K562 (cell line): ENCODE results near the gene STYXL1. TPM values are rescaled to one million over a fixed set of nuclear protein-coding genes. Genes with fewer than 3 reads are reported as not detected.

Source experiments
- ARHGAP35 ChIP-seq: fragments of 450-650 bp; IDR thresholded peaks from 2 replicates; pipeline ENCODE4 v1.6.1; 2018; ENCODE audit not compliant: partially characterized antibody
- CBX3 ChIP-seq, 2 experiments: IDR thresholded peaks; 1 replicate in 1 of 2; 2 replicates in 1 of 2; pipeline ENCODE4 v1.6.1; 2012; ENCODE audit warnings: inconsistent platforms in 2 of 2, low read length in 2 of 2, borderline replicate concordance in 1 of 2, control low read depth in 1 of 2
- CHD7 ChIP-seq: fragments of 200-600 bp; sonication (generic); IDR thresholded peaks from one replicate; pipeline ENCODE4 v1.6.1; 2012; ENCODE audit warnings: mild to moderate bottlenecking, low read depth, low read length, inconsistent platforms
- ERF ChIP-seq: fragments of 450-650 bp; formaldehyde crosslinking; IDR thresholded peaks from 2 replicates; pipeline ENCODE4 v1.4.0; 2020; ENCODE audit warnings: mild to moderate bottlenecking, mixed read lengths
- ETV1 ChIP-seq: fragments of 450-650 bp; conservative IDR thresholded peaks from 2 replicates; pipeline ENCODE4 v1.6.1; 2016; ENCODE audit warnings: missing genetic modification characterization, control low read depth, low read depth, missing compliant biosample characterization
- NONO ChIP-seq, 2 experiments: fragments of 200-400 bp in 1 of 2; fragments of 450-650 bp in 1 of 2; formaldehyde crosslinking in 1 of 2; IDR thresholded peaks; 2 replicates each; pipeline ENCODE4 v1.6.1; 2017; ENCODE audit warnings: low read depth in 2 of 2, mild to moderate bottlenecking in 2 of 2, moderate library complexity in 2 of 2, low read length in 1 of 2
- POLR2AphosphoS2 ChIP-seq: IDR thresholded peaks from 2 replicates; pipeline ENCODE4 v1.6.1; 2012; ENCODE audit warnings: low read length, improper control_type of control experiment
- RBFOX2 ChIP-seq: fragments of 200-400 bp; formaldehyde crosslinking; IDR thresholded peaks from 2 replicates; pipeline ENCODE4 v1.6.1; 2017; ENCODE audit warnings: low read depth, mild to moderate bottlenecking, low read length, moderate library complexity
- SPI1 ChIP-seq: IDR thresholded peaks from 2 replicates; pipeline ENCODE4 v1.6.1; 2011; ENCODE audit warnings: low read depth, low read length, control low read depth, borderline replicate concordance
- SRSF7 ChIP-seq: fragments of 200-400 bp; formaldehyde crosslinking; optimal IDR thresholded peaks from 2 replicates; pipeline ENCODE3; 2017; ENCODE audit warnings: mild to moderate bottlenecking, low read depth, low read length
- TAF15 ChIP-seq: fragments of 200-400 bp; formaldehyde crosslinking; IDR thresholded peaks from 2 replicates; pipeline ENCODE4 v1.6.1; 2017; ENCODE audit warnings: mild to moderate bottlenecking, low read depth, low read length, moderate library complexity
- ZNF282 ChIP-seq: sonication (generic); formaldehyde crosslinking; IDR thresholded peaks from 2 replicates; pipeline ENCODE4 v1.8.1; 2023; ENCODE audit warnings: missing genetic modification reagents
- polyA plus RNA-seq, 8 experiments: library from polyadenylated mRNA; depleted of rRNA in 4 of 8; stranded (reverse) in 5 of 8; unstranded in 3 of 8; fragments of >200 nt; fragmentation: Nextera tagmentation in 2 of 8; fragmentation: Illumina TruSeq in 1 of 8; extraction: Ambion mirVana in 2 of 8; extraction: Trizol in 1 of 8; gene quantifications; 2 replicates each; pipeline versions ENCODE4 v1.2.1 to v1.2.3, GENCODE V29; 2011 to 2014; ENCODE audit warnings: inconsistent platforms in 1 of 8, missing spikeins in 1 of 8
- total RNA-seq, 7 experiments: library from RNA; depleted of rRNA in 6 of 7; stranded (reverse); fragments of >200 nt in 6 of 7; fragmentation: Illumina TruSeq in 2 of 7; extraction: Trizol in 2 of 7; gene quantifications; 2 replicates each; pipeline versions ENCODE4 v1.2.1 to v1.2.3, GENCODE V29; 2011 to 2021; ENCODE audit warnings: low replicate concordance in 1 of 7

STYXL1 gene
- total and polyA plus RNA-seq, 9 of the 15 experiments (the other 6 are each of a cell fraction or from before 2014, with no cell fraction given): 36.5 to 97.2 (median 49.9) TPM

DNA sequence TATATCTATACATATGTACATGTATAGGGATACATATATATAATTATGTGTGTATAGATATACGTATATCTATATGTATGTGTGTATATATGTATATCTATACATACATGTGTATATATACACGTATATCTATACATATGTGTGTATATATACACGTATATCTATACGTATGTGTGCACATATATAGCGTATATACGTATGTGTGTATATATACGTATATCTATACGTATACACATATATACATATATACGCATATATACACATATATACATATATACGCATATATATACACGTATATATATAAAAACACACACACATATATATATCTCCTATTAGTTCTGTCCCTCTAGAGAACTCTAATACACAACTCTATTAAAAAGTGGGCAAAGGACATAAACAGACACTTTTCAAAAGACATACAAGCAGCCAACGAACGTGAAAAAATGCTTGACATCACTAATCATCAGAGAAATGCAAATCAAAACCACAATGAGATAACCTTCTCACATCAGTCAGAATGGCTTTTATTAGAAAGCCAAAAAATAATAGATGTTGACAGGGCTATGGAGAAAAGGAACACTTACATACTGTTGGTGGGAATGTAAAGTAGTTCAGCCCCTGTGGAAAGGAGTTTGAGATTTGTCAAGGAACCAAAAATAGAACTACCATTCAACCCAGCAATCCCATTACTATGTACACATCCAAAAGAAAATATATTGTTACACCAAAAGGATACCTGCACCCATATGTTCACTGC lies 31.4 kb downstream of the STYXL1 start (continued):
- TF ChIP-seq CHD7 (no peak), NONO (IDR thresholded peaks at IDR 0.05; ENCODE audit: low read depth in 2 of 2, low read length in 1 of 2) (no peak), ZNF282 (CRISPR knock-in tag) (no peak), SRSF7 (no peak), ETV1 (no peak), TAF15 (no peak), POLR2AphosphoS2 (no peak), SPI1 (no peak), RBFOX2 (no peak), CBX3 (IDR thresholded peaks at IDR 0.05; ENCODE audit: borderline replicate concordance in 1 of 2, low read length in 2 of 2) (no peak), ERF (CRISPR knock-in tag) (no peak), ARHGAP35 (no peak)
